H9 (cell line): Measurements from ENCODE around the gene ZSWIM6. TPM values are rescaled to one million over a fixed set of nuclear protein-coding genes. Genes with fewer than 3 reads are reported as not detected.

Experiments
- DNase-seq: peaks from one replicate; pipeline ENCODE4 v3.0.0-alpha.2; 2017
- H2AFZ ChIP-seq: one replicate; pipeline ENCODE4 v1.6.1; 2013; ENCODE audit warnings: mild to moderate bottlenecking, low read length, control low read depth, moderate library complexity
- H2AK5ac ChIP-seq: 2 replicates; pipeline ENCODE4 v1.6.1; 2013; ENCODE audit warnings: low read length, control low read depth, mixed read lengths; ENCODE audit not compliant: insufficient read length
- H2BK120ac ChIP-seq: one replicate; pipeline ENCODE4 v1.6.1; 2013; ENCODE audit warnings: low read depth, mild to moderate bottlenecking, low read length, control low read depth, inconsistent platforms; ENCODE audit not compliant: poor library complexity, severe bottlenecking
- H2BK12ac ChIP-seq: 2 replicates; pipeline ENCODE4 v1.6.1; 2013; ENCODE audit warnings: low read length, control low read depth, mixed read lengths, low read depth; ENCODE audit not compliant: insufficient read length
- H2BK15ac ChIP-seq: 2 replicates; pipeline ENCODE4 v1.6.1; 2013; ENCODE audit warnings: low read depth, low read length, control low read depth
- H2BK20ac ChIP-seq: one replicate; pipeline ENCODE4 v1.6.1; 2013; ENCODE audit warnings: low read depth, mild to moderate bottlenecking, low read length, control low read depth, inconsistent platforms; ENCODE audit not compliant: poor library complexity, severe bottlenecking
- H2BK5ac ChIP-seq: 2 replicates; pipeline ENCODE4 v1.6.1; 2013; ENCODE audit warnings: low read length, control low read depth, mixed read lengths; ENCODE audit not compliant: insufficient read length
- H3K14ac ChIP-seq: 2 replicates; pipeline ENCODE4 v1.6.1; 2013; ENCODE audit warnings: low read length, control low read depth; ENCODE audit not compliant: insufficient read depth
- H3K18ac ChIP-seq: 2 replicates; pipeline ENCODE4 v1.6.1; 2013; ENCODE audit warnings: low read depth, mild to moderate bottlenecking, mixed read lengths, low read length, control low read depth; ENCODE audit not compliant: insufficient read length
- H3K23ac ChIP-seq: 2 replicates; pipeline ENCODE4 v1.6.1; 2013; ENCODE audit warnings: low read length, control low read depth, mixed read lengths, low read depth; ENCODE audit not compliant: insufficient read length
- H3K23me2 ChIP-seq: 2 replicates; pipeline ENCODE4 v1.6.1; 2013; ENCODE audit warnings: low read depth, mild to moderate bottlenecking, mixed read lengths, low read length, control low read depth; ENCODE audit not compliant: insufficient read length, poor library complexity, severe bottlenecking
- H3K27ac ChIP-seq: 2 replicates; pipeline ENCODE4 v1.5.1; 2013; ENCODE audit warnings: low read length, control low read depth, mixed read lengths, low read depth; ENCODE audit not compliant: insufficient read length
- H3K27me3 ChIP-seq: 2 replicates; pipeline ENCODE4 v1.6.1; 2013; ENCODE audit warnings: low read length, control low read depth, inconsistent platforms; ENCODE audit not compliant: insufficient read depth
- H3K4ac ChIP-seq: 2 replicates; pipeline ENCODE4 v1.6.1; 2013; ENCODE audit warnings: low read depth, mild to moderate bottlenecking, control low read depth, inconsistent platforms, low read length, moderate library complexity
- H3K4me1 ChIP-seq: 2 replicates; pipeline ENCODE4 v1.6.1; 2013; ENCODE audit warnings: low read length, control low read depth, inconsistent platforms; ENCODE audit not compliant: insufficient read depth
- H3K4me2 ChIP-seq: 2 replicates; pipeline ENCODE4 v1.6.1; 2013; ENCODE audit warnings: low read length, control low read depth, mixed read lengths; ENCODE audit not compliant: insufficient read length, insufficient read depth
- H3K56ac ChIP-seq: 2 replicates; pipeline ENCODE4 v1.6.1; 2013; ENCODE audit warnings: low read depth, mild to moderate bottlenecking, mixed read lengths, low read length, control low read depth; ENCODE audit not compliant: insufficient read length
- H3K79me1 ChIP-seq: 2 replicates; pipeline ENCODE4 v1.6.1; 2013; ENCODE audit warnings: low read depth, mild to moderate bottlenecking, moderate library complexity, low read length, control low read depth, inconsistent platforms; ENCODE audit not compliant: insufficient read depth, poor library complexity, severe bottlenecking
- H3K79me2 ChIP-seq: 2 replicates; pipeline ENCODE4 v1.6.1; 2013; ENCODE audit warnings: low read length, control low read depth, inconsistent platforms; ENCODE audit not compliant: insufficient read depth
- H3K9ac ChIP-seq: 2 replicates; pipeline ENCODE4 v1.6.1; 2013; ENCODE audit warnings: low read length, control low read depth, mixed read lengths; ENCODE audit not compliant: insufficient read length; ENCODE audit errors: extremely low read depth
- H3K9me3 ChIP-seq: one replicate; pipeline ENCODE4 v1.6.1; 2013; ENCODE audit warnings: low read depth, low read length, inconsistent platforms; ENCODE audit not compliant: control insufficient read depth
- H3T11ph ChIP-seq: one replicate; pipeline ENCODE4 v1.6.1; 2013; ENCODE audit warnings: mild to moderate bottlenecking, low read length, control low read depth, inconsistent platforms
- H4K20me1 ChIP-seq: one replicate; pipeline ENCODE4 v1.6.1; 2013; ENCODE audit not compliant: control insufficient read depth, insufficient read length, insufficient read depth
- H4K5ac ChIP-seq: 2 replicates; pipeline ENCODE4 v1.6.1; 2013; ENCODE audit warnings: low read depth, mild to moderate bottlenecking, mixed read lengths, low read length, control low read depth; ENCODE audit not compliant: insufficient read length
- H4K8ac ChIP-seq: replicated peaks from 2 replicates; pipeline ENCODE4 v1.6.1; 2013; ENCODE audit warnings: low read length, control low read depth, mixed read lengths, low read depth; ENCODE audit not compliant: insufficient read length
- H4K91ac ChIP-seq: 2 replicates; pipeline ENCODE4 v1.6.1; 2013; ENCODE audit warnings: low read depth, mild to moderate bottlenecking, moderate library complexity, mixed read lengths, low read length, control low read depth; ENCODE audit not compliant: insufficient read length
- H3K27ac Mint-ChIP-seq, 3 experiments: 2 replicates in 2 of 3; 3 replicates in 1 of 3; pipeline ENCODE4 v1.8.0; 2020 to 2021; ENCODE audit warnings: mixed read lengths in 3 of 3, mild to moderate bottlenecking in 1 of 3, moderate library complexity in 1 of 3
- H3K27me3 Mint-ChIP-seq: 2 replicates; pipeline ENCODE4 v1.8.0; 2021; ENCODE audit warnings: low read depth, mild to moderate bottlenecking, moderate library complexity, mixed read lengths
- H3K36me3 Mint-ChIP-seq, 3 experiments: 2 replicates in 2 of 3; 3 replicates in 1 of 3; pipeline ENCODE4 v1.8.0; 2020 to 2021; ENCODE audit warnings: low read depth in 3 of 3, mixed read lengths in 3 of 3; ENCODE audit not compliant: insufficient read depth in 1 of 3
- H3K4me1 Mint-ChIP-seq, 2 experiments: 2 replicates each; pipeline ENCODE4 v1.8.0; 2020; ENCODE audit warnings: mixed read lengths in 2 of 2
- H3K4me3 Mint-ChIP-seq, 2 experiments: 2 replicates in 1 of 2; 3 replicates in 1 of 2; pipeline ENCODE4 v1.8.0; 2020 to 2021; ENCODE audit warnings: mild to moderate bottlenecking in 2 of 2, mixed read lengths in 2 of 2, moderate library complexity in 1 of 2
- H3K9me3 Mint-ChIP-seq, 2 experiments: 2 replicates in 1 of 2; 3 replicates in 1 of 2; pipeline ENCODE4 v1.8.0; 2020; ENCODE audit warnings: mild to moderate bottlenecking in 2 of 2, mixed read lengths in 2 of 2, moderate library complexity in 1 of 2
- CTCF ChIP-seq: fragments of 200-600 bp; sonication (generic); conservative IDR thresholded peaks from 3 replicates; pipeline ENCODE4 v1.8.0; 2021; ENCODE audit warnings: antibody characterized with exemption, mild to moderate bottlenecking
- WGBS: extraction: QIAGEN DNeasy Blood & Tissue Kit; methylation state at CpG from one replicate; pipeline ENCODE4 v1.1.7; 2013; ENCODE audit warnings: missing lambda C conversion rate, low lambda C conversion rate, mixed read lengths; ENCODE audit not compliant: insufficient read length; ENCODE audit errors: extremely low coverage; 5-methylcytosine and 5-hydroxymethylcytosine counted together
- total RNA-seq: library from RNA; stranded (reverse); gene quantifications from 2 replicates; pipeline ENCODE4 v1.2.1, GENCODE V29; 2021

The ZSWIM6 gene
- total RNA-seq, 1 experiment from 2014 or later, result 11.5 TPM

- Histone ChIP-seq H3T11ph (no peak overlapping the region), H4K5ac (no peak overlapping the region), H4K91ac (no peak overlapping the region), H3K14ac (no peak overlapping the region), H3K18ac (no peak overlapping the region), H3K79me2 (peaks cover 6% of the 10 kb centered on the region; the same call in 1 of the 2 replicates), H3K79me1 (peaks cover 2% of the 10 kb centered on the region), H3K23me2 (no peaks in the 10 kb centered on the region), H3K9ac (no peak overlapping the region), H3K56ac (no peak overlapping the region), H2BK12ac (no peak overlapping the region), H3K23ac (no peak overlapping the region), H3K4me2 (no peak overlapping the region), H3K27ac (no peak overlapping the region), H2BK5ac (no peak overlapping the region), H3K4me1 (no peaks in the 10 kb centered on the region; the same call in 1 of the 2 replicates), H3K9me3 (no peaks in the 10 kb centered on the region), H2BK120ac (no peak overlapping the region), H4K20me1 (no peaks in the 10 kb centered on the region), H2AFZ (no peak overlapping the region), H4K8ac (no peak overlapping the region), H2AK5ac (no peak overlapping the region), H2BK20ac (no peak overlapping the region), H2BK15ac (no peak overlapping the region), H3K27me3 (no peaks in the 10 kb centered on the region), H3K4ac (no peak overlapping the region)
- no peak for TF ChIP-seq CTCF
- Mint-ChIP-seq H3K27ac (no peak overlapping the region), H3K9me3 (peaks cover 3 to 7% of the 10 kb centered on the region in 2 experiments; a peak in 3 of 5 replicates), H3K4me3 (no peak overlapping the region), H3K4me1 (peaks cover 0 to 10% of the 10 kb centered on the region in 2 experiments; a peak in 2 of 4 replicates), H3K36me3 (peaks cover 7 to 19% (median 17%) of the 10 kb centered on the region in 3 experiments), H3K27me3 (no peaks in the 10 kb centered on the region)
- WGBS, result no CpG with 5 or more reads among the region's 1 CpG
- DNase-seq, result no peak
These were observed 62.1 kb downstream of the ZSWIM6 start for GRCh38 chr5:61394078-61394704.
